NCI-H2107 treated with DMSO at 0.1 percent for 48 hours (cell line): Measurements from ENCODE around the gene FUT4.
"Not testable (repeated sequence)": the region's sequence is repeated elsewhere in the genome, so short reads cannot be mapped to it uniquely, and the experiment has no call there.

Experiments used
- DNase-seq: peaks from one replicate; lab custom pipeline; 2025; ENCODE audit not compliant: unreplicated experiment; lab: John Stamatoyannopoulos, UW

FUT4 gene

GRCh38 chr11:94563848-94564467 is 20.2 kb downstream of the FUT4 start:
- no peak for DNase-seq

- DNase-seq, result no peak
These were observed 23.5 kb downstream of the FUT4 start, which contains the start of gene PIWIL4 for GRCh38 chr11:94567181-94567670. Gene PIWIL4, plus strand, starts transcription at chr11:94567368. Its CDS starts 151 bp downstream, at chr11:94567519.

- DNase-seq, result no peak
These were observed 24.5 kb downstream of the FUT4 start for GRCh38 chr11:94568200-94568599.

GRCh38 chr11:94568717-94569116 is 25.0 kb downstream of the FUT4 start:
- DNase-seq, result no peak

DNA sequence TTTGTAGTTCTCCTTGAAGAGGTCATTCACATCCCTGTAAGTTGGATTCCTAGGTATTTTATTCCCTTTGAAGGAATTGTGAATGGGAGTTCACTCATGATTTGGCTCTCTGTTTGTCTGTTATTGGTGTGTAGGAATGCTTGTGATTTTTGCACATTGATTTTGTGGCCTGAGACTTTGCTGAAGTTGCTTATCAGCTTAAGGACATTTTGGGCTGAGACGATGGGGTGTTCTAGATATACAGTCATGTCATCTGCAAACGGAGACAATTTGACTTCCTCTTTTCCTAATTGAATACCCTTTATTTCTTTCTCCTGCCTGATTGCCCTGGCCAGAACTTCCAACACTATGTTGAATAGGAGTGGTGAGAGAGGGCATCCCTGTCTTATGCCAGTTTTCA is 29.3 kb downstream of the FUT4 start:
- not testable (repeated sequence) for DNase-seq

DNA sequence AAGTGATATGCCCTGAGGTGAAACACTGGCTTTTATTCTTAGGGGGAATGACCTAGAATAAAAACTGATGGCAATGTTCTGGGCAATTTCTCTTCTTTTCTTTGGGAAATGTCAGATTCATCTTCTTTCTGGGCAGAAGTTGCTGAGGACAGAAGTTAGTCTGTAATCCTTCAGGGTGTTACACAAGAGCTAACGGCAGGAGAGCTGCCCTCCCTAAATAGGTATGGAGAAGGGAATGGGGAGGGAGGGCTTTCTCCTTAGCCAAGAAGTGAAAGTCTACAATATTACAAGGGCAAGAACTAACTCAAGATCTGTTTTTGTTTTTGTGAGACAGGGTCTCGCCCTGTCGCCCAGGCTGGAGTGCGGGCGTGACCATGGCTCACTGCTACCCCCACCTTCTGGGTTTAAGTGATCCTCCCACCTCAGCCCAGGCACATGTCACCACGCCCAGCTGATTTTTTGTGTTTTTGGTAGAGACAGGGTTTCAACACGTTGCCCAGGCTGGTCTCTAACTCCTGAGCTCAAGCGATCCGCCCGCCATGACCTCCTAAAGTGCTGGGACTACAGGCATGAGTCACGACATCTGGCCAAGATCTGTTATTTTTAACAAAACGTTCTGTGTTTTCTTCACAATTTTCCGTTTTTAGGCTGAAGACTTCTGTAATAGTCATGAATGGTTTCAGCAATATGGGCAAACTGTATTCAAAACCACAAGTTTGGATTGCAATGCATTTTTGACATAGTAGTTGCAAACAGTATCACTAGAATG is 30.7 kb downstream of the FUT4 start:
- no peak for DNase-seq

- DNase-seq, result no peak
These were observed 32.6 kb downstream of the FUT4 start for GRCh38 chr11:94576306-94576705.

- DNase-seq, result no peak
These were observed 34.1 kb downstream of the FUT4 start for GRCh38 chr11:94577841-94578240.

GRCh38 chr11:94581926-94582325 is 38.2 kb downstream of the FUT4 start:
- no peak for DNase-seq

- DNase-seq, result no peak
These were observed 39.6 kb downstream of the FUT4 start for GRCh38 chr11:94583213-94583865.

- DNase-seq, result no peak
These were observed 40.3 kb downstream of the FUT4 start for GRCh38 chr11:94583866-94584500.

- DNase-seq, result no peak
These were observed 41.3 kb downstream of the FUT4 start for GRCh38 chr11:94584978-94585377.

DNA sequence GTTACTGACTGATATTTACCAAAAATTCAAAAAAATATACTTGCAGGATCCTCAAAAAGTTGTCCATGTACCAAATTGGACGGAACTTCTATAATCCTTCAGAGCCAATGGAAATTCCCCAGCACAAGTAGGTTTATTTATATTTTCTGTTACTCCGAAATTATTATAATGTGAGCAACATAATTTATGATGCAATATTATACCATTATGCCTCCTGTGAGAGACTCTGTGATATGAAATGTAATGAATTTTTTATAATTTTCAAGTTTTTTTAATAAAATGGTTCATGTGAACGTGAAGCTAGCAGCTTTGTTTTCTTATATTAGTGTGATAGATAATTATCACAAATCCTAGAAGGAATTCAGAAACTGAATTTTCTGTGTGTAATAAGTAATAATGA is 41.7 kb downstream of the FUT4 start:
- no peak for DNase-seq

DNA sequence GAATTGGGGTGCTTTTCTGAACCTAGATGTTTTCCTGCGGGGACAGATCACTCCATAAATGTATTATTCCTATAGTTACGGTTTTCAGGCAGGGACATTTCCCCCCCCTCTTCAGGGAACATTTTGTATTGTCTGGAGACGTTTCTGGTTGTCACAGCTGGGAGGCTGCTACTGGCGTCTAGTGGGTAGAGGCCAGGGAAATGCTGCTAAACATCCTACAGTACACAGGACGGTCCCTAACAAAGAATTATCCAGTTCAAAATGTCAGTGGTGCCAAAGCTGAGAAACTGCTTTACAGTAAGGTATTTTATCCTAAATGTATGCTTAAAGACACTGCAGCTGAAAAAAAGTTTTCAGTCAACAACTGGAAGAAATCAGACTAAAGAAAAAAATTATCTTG is 42.8 kb downstream of the FUT4 start:
- no peak for DNase-seq

DNA sequence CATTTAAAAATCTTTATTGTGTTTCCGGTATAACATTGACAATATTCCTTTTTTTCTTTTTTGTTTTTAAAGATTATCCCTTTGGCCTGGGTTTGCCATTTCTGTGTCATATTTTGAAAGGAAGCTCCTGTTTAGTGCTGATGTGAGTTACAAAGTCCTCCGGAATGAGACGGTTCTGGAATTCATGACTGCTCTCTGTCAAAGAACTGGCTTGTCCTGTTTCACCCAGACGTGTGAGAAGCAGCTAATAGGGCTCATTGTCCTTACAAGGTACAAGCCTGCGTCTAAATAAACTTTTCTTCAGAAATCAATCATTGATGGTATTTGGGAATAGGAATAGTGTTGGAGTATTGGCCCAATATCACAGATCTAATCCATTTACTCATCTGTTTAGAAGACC is 43.3 kb downstream of the FUT4 start:
- no peak for DNase-seq

DNA sequence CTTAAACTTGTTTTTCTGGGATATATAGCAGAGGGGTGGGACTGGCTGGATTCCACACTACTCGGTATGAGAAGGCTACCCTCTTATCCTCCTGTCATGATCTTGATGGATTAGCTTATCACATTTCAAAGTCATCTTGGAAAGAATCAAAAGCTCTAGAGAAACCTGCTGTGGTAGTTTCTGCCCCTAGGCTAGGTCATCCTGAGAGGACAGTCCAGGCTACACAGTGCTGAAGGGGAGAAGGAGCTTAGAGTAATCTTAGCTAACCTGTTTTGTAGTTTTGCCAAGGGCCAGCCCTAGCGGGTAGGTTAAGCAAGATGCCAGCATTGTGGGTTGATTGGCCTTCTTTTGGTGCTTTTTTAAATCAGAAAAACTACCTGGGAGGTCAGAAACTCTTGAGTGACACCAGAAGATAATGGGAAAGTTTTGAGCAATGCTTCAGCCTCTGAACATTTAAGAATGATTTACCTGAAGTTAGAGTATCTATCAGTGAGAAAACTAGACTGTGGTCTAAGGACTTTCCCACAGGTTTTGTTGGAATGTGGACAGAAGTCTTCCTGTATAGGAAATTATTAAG is 44.7 kb downstream of the FUT4 start:
- DNase-seq, result no peak

DNA sequence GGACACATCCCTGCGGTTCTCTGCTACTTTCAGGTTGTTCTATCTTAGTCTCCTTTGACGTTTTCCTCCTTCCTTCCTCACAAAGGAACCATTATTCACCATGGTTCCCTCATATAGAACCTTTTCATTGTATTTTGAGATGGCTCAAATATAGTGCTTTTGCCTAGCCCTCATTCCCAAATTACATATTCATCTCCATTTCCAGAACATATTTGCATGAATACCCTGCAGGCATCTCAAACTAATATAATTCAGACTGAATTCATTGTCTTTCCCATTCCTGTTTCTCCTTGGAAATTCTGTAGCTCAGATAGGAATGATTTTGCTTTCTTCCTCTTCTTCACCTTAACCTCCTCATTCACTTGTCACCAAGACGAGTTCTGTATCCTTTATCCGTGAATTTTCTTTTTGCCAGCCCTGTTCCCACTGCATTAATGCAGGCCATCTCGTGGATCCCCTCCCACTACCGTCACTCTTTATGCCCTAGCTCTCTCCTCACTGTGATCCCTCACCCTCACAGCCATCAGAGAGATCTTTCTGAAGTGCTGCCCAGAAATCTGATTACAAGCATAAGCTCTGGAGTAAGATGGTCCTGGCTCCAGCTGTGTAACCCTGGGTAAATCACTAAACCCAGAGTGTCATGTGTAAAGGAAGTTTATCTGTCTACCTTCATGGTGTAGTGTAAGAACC is 46.8 kb downstream of the FUT4 start:
- DNase-seq, result no peak

DNA sequence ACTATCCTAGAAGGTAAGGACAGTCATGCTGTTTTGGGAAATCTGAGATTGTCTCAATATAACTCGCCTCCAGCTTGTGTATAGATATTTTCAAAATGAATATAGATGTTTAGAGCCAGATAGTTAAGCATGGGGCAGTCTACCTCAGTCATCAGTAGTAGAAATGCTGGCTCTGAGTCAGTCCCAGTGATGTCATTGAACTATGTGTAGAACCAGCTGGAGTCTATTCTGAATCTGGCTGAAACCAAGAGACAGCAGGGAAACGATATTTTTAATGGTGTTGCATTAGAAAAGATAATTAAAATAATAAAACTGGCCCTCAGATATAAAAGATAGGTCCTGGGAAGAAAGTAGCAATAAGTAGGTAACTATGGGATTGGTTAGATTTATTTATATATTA is 49.3 kb downstream of the FUT4 start:
- no peak for DNase-seq

DNA sequence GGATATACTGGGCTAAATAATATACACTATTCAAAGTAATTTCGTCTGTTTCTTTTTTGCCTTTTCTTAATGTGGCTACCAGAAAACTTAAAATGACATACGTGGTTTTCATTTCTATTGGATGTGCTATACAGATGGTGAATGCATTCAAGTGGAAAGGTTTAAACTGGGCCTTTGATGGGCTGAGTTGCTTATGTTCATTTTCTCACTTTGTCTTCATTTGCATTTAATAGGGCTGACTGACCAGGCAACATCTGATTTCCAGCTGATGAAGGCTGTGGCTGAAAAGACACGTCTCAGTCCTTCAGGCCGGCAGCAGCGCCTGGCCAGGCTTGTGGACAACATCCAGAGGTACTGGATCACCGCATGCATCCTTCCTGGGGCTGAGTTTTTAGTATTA is 51.4 kb downstream of the FUT4 start:
- no peak for DNase-seq

- DNase-seq, result no peak
These were observed 54.2 kb downstream of the FUT4 start for GRCh38 chr11:94597896-94598295.
